NCI-H748 (cell line): ENCODE results near the gene ZNF771.
"Not testable (repeated sequence)": the region's sequence is repeated elsewhere in the genome, so short reads cannot be mapped to it uniquely, and the experiment has no call there.

ENCODE experiments used
- DNase-seq: peaks from one replicate; lab custom pipeline; 2025; ENCODE audit not compliant: unreplicated experiment; lab: John Stamatoyannopoulos, UW

Gene ZNF771

DNA sequence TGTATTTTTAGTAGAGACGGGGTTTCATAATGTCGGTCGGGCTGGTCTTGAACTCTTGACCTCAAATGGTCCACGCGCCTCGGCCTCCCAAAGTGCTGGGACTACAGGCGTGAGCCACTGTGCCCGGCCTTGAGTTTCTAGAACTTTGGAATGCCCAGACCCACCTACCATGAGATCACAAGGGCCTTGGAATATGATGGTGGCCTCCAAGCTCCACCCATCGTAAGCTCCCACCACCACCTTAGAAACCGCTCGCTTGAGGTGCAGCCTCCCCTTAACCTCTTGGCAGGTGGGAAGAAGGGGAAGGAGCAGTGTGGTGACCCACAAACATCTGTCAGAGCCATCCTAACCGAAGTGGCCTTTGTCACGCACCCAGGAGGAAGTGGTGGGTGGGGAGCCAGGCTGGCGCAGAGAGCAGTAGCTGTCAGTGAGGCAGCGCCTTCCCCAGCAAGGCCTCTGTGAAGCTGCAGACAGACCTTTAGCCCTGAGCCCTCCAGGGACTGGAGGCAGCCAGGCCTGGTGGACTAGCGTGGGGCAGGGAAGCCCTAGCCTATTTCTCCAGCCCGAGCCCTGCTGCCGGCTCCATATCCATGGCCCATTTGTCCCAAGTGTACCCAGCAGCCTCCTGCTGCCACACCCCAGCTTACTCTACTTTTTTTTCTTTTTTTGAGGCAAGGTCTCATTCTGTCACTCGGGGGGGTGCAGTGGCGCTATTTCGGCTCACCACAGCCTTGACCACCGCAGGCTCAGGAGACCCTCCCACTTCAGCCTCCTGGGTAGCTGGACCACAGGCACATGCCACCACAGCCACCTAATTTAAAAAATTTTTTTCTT lies 51.4 kb downstream of the ZNF771 start:
- DNase-seq: no peak

DNA sequence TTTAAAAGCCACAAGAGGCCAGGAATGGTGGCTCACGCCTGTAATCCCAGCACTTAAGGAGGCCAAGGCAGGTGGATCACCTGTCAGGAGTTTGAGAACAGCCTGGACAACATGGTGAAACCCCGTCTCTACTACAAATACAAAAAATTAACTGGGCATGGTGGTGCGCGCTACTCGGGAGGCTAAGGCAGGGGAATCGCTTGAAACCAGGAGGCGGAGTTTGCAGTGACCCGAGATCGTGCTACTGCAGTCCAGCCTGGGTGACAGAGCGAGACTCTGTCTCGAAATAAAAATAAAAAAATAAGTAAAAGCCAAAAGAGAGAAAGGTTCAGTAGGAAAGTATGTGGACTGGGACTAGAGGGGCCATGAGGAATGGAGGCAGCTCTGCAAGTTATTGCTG lies 52.0 kb downstream of the ZNF771 start:
- no peak for DNase-seq

DNA sequence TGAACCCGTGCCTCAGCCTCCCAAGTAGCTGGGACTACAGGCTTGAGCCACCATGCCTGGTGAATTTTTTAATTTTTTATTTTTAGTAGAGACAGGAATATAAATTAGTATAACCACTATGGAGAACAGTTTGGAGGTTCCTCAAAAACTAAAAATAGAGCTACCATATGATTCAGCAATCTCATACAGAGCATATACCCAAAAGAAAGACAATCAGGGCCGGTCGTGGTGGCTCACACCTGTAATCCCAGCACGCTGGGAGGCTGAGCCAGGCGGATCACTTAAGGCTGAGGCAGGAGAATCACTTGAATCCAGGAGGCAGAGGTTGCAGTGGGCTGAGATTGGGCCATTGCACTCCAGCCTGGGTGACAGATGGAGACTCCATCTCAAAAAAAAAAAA lies 54.0 kb downstream of the ZNF771 start:
- DNase-seq: not testable (repeated sequence)

DNA sequence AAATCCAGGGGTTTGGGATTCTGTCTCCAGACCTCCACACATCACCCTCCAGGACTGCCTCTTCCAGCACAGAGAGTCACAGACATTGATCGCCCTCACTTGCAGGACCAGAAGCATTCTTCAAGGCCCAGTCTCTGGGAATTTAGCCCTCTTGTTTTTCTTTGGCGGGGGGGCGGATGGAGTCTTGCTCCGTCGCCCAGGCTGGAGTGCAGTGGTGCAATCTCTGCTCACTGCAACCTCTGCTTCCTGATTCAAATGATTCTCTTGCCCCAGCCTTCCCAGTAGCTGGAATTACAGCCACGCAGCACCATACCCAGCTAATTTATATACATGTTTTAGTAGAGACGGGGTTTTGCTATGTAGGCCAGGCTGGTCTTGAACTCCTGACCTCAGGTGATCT lies 56.7 kb downstream of the ZNF771 start:
- no peak for DNase-seq
